Karpas-422 (cell line): ENCODE data around the gene PPCDC. TPM values are rescaled to one million over a fixed set of nuclear protein-coding genes. Genes with fewer than 3 reads are reported as not detected.

Experiments used
- DNase-seq: peaks from one replicate; pipeline ENCODE4 v3.0.0-alpha.2; 2015
- H2AFZ ChIP-seq: fragments of 200-600 bp; sonication (generic); 2 replicates; pipeline ENCODE4 v1.6.1; 2014; ENCODE audit warnings: antibody characterized with exemption, low read length, mixed read lengths
- H3K27ac ChIP-seq: fragments of 200-600 bp; sonication (generic); 2 replicates; pipeline ENCODE4 v1.5.1; 2014; ENCODE audit warnings: mild to moderate bottlenecking, low read length, moderate library complexity
- H3K27me3 ChIP-seq: fragments of 200-600 bp; sonication (generic); 2 replicates; pipeline ENCODE4 v1.6.1; 2014; ENCODE audit warnings: low read length, mixed read lengths
- H3K36me3 ChIP-seq: fragments of 200-600 bp; sonication (generic); 2 replicates; pipeline ENCODE4 v1.6.1; 2014; ENCODE audit warnings: low read length, mixed read lengths; ENCODE audit not compliant: insufficient read depth
- H3K4me1 ChIP-seq: fragments of 200-600 bp; sonication (generic); 2 replicates; pipeline ENCODE4 v1.6.1; 2014; ENCODE audit warnings: mild to moderate bottlenecking, low read length, mixed read lengths
- H3K4me2 ChIP-seq: fragments of 200-600 bp; sonication (generic); 2 replicates; pipeline ENCODE4 v1.6.1; 2014; ENCODE audit warnings: low read length, low read depth, mild to moderate bottlenecking; ENCODE audit not compliant: poor library complexity, severe bottlenecking
- H3K4me3 ChIP-seq: fragments of 200-600 bp; sonication (generic); 2 replicates; pipeline ENCODE4 v1.5.1; 2014; ENCODE audit warnings: mild to moderate bottlenecking, antibody characterized with exemption, low read length, mixed read lengths
- H3K79me2 ChIP-seq: fragments of 200-600 bp; sonication (generic); 2 replicates; pipeline ENCODE4 v1.6.1; 2014; ENCODE audit warnings: mild to moderate bottlenecking, low read length, mixed read lengths
- H3K9ac ChIP-seq: fragments of 200-600 bp; sonication (generic); 2 replicates; pipeline ENCODE4 v1.6.0; 2014; ENCODE audit warnings: low read length
- H3K9me2 ChIP-seq: fragments of 200-600 bp; sonication (generic), shearing (Covaris generic); replicated peaks from 2 replicates; pipeline ENCODE4 v1.6.0; 2014; ENCODE audit warnings: mild to moderate bottlenecking, low read length, moderate library complexity; ENCODE audit not compliant: insufficient read depth
- H3K9me3 ChIP-seq: fragments of 300-700, 200-600 bp; sonication (generic); 2 replicates; pipeline ENCODE4 v1.6.1; 2014; ENCODE audit warnings: low read length, mixed read lengths
- H4K20me1 ChIP-seq: fragments of 200-600 bp; sonication (generic); 2 replicates; pipeline ENCODE4 v1.6.1; 2014; ENCODE audit warnings: mild to moderate bottlenecking, antibody characterized with exemption, low read length, low read depth; ENCODE audit not compliant: insufficient read depth
- small RNA-seq: library from RNA; depleted of rRNA; stranded (forward); fragments of <200 nt; gene quantifications from one replicate; pipeline ENCODE3, GENCODE V24; 2014
- total RNA-seq: library from RNA; depleted of rRNA; stranded (reverse); fragments of >200 nt; shearing (Covaris generic); gene quantifications from 2 replicates; pipeline ENCODE4 v1.2.3, GENCODE V29; 2014; ENCODE audit warnings: low replicate concordance; rRNA removed

The PPCDC gene
- total RNA-seq, 1 experiment from 2014 or later: 19.3 TPM

DNA sequence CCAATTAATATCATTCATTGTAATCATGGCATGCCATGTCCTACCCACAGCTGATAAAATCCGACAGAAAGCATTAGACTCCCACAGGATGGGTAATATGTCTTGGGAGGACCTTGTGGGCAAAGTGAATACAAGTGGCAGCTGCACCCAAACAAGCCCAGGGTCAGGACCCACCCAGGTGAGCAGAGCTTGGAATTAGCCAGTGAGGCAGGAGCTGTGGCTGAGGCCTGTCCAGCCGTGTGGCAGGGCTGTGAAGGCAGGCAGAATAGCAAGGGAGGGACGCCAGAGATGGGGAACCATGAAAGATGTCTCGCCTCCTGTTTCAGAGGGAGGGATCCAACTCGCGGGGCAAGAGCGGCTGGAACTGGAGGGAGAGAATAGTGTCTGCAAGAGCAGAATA lies 74.5 kb downstream of the PPCDC start:
- Histone ChIP-seq H3K9me2 (no peaks in the 10 kb centered on the region), H2AFZ (no peak overlapping the region), H3K4me3 (no peak overlapping the region), H3K9me3 (no peaks in the 10 kb centered on the region), H3K36me3 (no peaks in the 10 kb centered on the region), H3K27me3 (no peaks in the 10 kb centered on the region), H4K20me1 (no peaks in the 10 kb centered on the region), H3K27ac (no peak overlapping the region), H3K4me2 (no peak overlapping the region), H3K79me2 (no peaks in the 10 kb centered on the region), H3K9ac (no peak overlapping the region), H3K4me1 (peaks cover 12% of the 10 kb centered on the region)
- DNase-seq: no peak

DNA sequence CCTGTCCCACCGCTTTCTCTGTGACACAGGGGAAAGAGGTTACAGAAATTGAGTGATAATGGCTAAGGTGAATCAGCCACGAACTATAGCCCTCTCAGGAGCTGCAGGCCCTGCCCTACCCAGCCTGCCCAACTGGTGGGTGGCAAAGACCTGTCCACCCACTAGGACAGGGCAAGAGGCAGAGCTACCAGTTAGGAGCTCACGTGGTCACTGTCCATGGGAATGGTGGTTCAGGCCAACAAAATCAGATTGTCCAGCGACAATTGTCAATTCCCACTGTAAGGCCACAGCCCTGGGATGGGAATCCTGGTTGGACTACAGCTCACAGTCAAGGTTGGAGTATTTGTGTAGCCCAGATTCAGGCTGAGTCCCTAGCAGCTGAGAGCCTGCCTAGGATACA lies 75.0 kb downstream of the PPCDC start:
- no peaks in the 10 kb centered on the region for H4K20me1 ChIP-seq
- H3K4me3 ChIP-seq: no peak overlapping the region
- peaks cover 12% of the 10 kb centered on the region for H3K4me1 ChIP-seq
- H3K9me2 ChIP-seq: no peaks in the 10 kb centered on the region
- H3K4me2 ChIP-seq: no peak overlapping the region
- no peaks in the 10 kb centered on the region for H3K9me3 ChIP-seq
- no peaks in the 10 kb centered on the region for H3K79me2 ChIP-seq
- H3K9ac ChIP-seq: no peak overlapping the region
- DNase-seq: no peak
- no peaks in the 10 kb centered on the region for H3K27me3 ChIP-seq
- no peaks in the 10 kb centered on the region for H3K36me3 ChIP-seq
- no peak overlapping the region for H2AFZ ChIP-seq
- no peak overlapping the region for H3K27ac ChIP-seq

Small RNAs within 50 kb of the gene (small RNA-seq; reads per million reads assigned to genes)
- not detected for gene AC015720.1
- gene RF00019: not detected

Other genes starting within 250 kb of the PPCDC start
- 172 and 306 TPM in 2 replicates for gene CSK, start 241.5 kb upstream of the PPCDC start, total RNA-seq
- 3.3 and 4.3 TPM in 2 replicates for gene LMAN1L, start 210.8 kb upstream of the PPCDC start, total RNA-seq
- gene CPLX3, start 197.0 kb upstream of the PPCDC start, total RNA-seq: 5.2 and 7.3 TPM in 2 replicates
- gene ULK3, start 180.4 kb upstream of the PPCDC start, total RNA-seq: 87.3 and 89.6 TPM in 2 replicates
- gene SCAMP2, start 150.2 kb upstream of the PPCDC start, total RNA-seq: 37.1 and 54.9 TPM in 2 replicates
- gene MPI, start 133.5 kb upstream of the PPCDC start, total RNA-seq: 73.7 and 78.8 TPM in 2 replicates
- gene FAM219B, start 116.7 kb upstream of the PPCDC start, total RNA-seq: 58.8 and 69.5 TPM in 2 replicates
- gene COX5A, start 85.5 kb upstream of the PPCDC start, total RNA-seq: 135 and 229 TPM in 2 replicates
- 4.1 and 8.1 TPM in 2 replicates for gene RPP25, start 66.8 kb upstream of the PPCDC start, total RNA-seq
- gene SCAMP5, start 28.0 kb upstream of the PPCDC start, total RNA-seq: 46.6 and 54.0 TPM in 2 replicates
- gene C15orf39, start 178.3 kb downstream of the PPCDC start, total RNA-seq: 11.3 and 17.5 TPM in 2 replicates
- not detected in 2 replicates for gene GOLGA6C, start 234.7 kb downstream of the PPCDC start, total RNA-seq